ENCODE results near the gene PLEKHG3. TPM values are rescaled to one million over a fixed set of nuclear protein-coding genes. Genes with fewer than 3 reads are reported as not detected.

Gene PLEKHG3
- total RNA-seq, 1 donor from 2014 or later: 12.6 TPM

- Histone ChIP-seq H3K36me3 (no peaks in the 10 kb centered on the region), H3K4me1 (no peaks in the 10 kb centered on the region), H2AFZ (replicated peaks) (no peak overlapping the region), H3K79me2 (ENCODE audit: low read depth) (no peaks in the 10 kb centered on the region), H3K9me3 (ENCODE audit: low read depth) (no peaks in the 10 kb centered on the region), H3K4me3 (no peak overlapping the region), H3K27ac (no peak overlapping the region), H3K27me3 (no peaks in the 10 kb centered on the region), H3F3A (ENCODE audit: low read depth) (no peaks in the 10 kb centered on the region), H3K4me2 (no peak overlapping the region), H3K9ac (no peak overlapping the region), H4K20me1 (ENCODE audit: low read depth) (no peaks in the 10 kb centered on the region)
- H3K27me3 Mint-ChIP-seq (ENCODE audit: insufficient read depth, low read depth): peaks cover 2% of the 10 kb centered on the region
- H3K27ac Mint-ChIP-seq: no peak overlapping the region
- H3K9me3 Mint-ChIP-seq: no peaks in the 10 kb centered on the region
- peaks cover 23% of the 10 kb centered on the region for H3K36me3 Mint-ChIP-seq
- TF ChIP-seq EZH2phosphoT487 (IDR thresholded peaks at IDR 0.05) (no peak), EZH2 (IDR thresholded peaks at IDR 0.05) (no peak)
- TF ChIP-seq, protein P1, sequence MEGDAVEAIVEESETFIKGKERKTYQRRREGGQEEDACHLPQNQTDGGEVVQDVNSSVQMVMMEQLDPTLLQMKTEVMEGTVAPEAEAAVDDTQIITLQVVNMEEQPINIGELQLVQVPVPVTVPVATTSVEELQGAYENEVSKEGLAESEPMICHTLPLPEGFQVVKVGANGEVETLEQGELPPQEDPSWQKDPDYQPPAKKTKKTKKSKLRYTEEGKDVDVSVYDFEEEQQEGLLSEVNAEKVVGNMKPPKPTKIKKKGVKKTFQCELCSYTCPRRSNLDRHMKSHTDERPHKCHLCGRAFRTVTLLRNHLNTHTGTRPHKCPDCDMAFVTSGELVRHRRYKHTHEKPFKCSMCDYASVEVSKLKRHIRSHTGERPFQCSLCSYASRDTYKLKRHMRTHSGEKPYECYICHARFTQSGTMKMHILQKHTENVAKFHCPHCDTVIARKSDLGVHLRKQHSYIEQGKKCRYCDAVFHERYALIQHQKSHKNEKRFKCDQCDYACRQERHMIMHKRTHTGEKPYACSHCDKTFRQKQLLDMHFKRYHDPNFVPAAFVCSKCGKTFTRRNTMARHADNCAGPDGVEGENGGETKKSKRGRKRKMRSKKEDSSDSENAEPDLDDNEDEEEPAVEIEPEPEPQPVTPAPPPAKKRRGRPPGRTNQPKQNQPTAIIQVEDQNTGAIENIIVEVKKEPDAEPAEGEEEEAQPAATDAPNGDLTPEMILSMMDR (IDR thresholded peaks at IDR 0.05): no peak
- DNase-seq (ENCODE audit: low spot score): no peak
- no peak overlapping the region for H3K4me3 Mint-ChIP-seq
- H3K4me1 Mint-ChIP-seq: no peaks in the 10 kb centered on the region
These were observed 38.8 kb downstream of the PLEKHG3 start for GRCh38 chr14:64743061-64743460.

- H3K9me3 Mint-ChIP-seq: no peaks in the 10 kb centered on the region
- H3K36me3 ChIP-seq: no peaks in the 10 kb centered on the region
- H3K27ac ChIP-seq: no peak overlapping the region
These were observed 41.4 kb downstream of the PLEKHG3 start for GRCh38 chr14:64745511-64746091.

GRCh38 chr14:64746298-64747250, 42.4 kb downstream of the PLEKHG3 start:
- H3K36me3 Mint-ChIP-seq: peaks cover 14% of the 10 kb centered on the region
- Histone ChIP-seq H3K79me2 (ENCODE audit: low read depth) (no peaks in the 10 kb centered on the region), H3K27ac (no peak overlapping the region), H2AFZ (replicated peaks) (no peak overlapping the region), H3K4me2 (no peak overlapping the region), H3K4me1 (no peaks in the 10 kb centered on the region), H3K27me3 (no peaks in the 10 kb centered on the region), H3K36me3 (no peaks in the 10 kb centered on the region), H4K20me1 (ENCODE audit: low read depth) (no peaks in the 10 kb centered on the region), H3F3A (ENCODE audit: low read depth) (peaks cover 6% of the 10 kb centered on the region), H3K9me3 (ENCODE audit: low read depth) (no peaks in the 10 kb centered on the region), H3K9ac (no peak overlapping the region), H3K4me3 (no peak overlapping the region)
- no peaks in the 10 kb centered on the region for H3K9me3 Mint-ChIP-seq
- H3K4me1 Mint-ChIP-seq: no peaks in the 10 kb centered on the region
- H3K4me3 Mint-ChIP-seq: no peak overlapping the region
- no peak overlapping the region for H3K27ac Mint-ChIP-seq
- TF ChIP-seq, protein P1 (IDR thresholded peaks at IDR 0.05): no peak
- TF ChIP-seq EZH2phosphoT487 (IDR thresholded peaks at IDR 0.05) (no peak), EZH2 (IDR thresholded peaks at IDR 0.05) (no peak)
- no peaks in the 10 kb centered on the region for H3K27me3 Mint-ChIP-seq (ENCODE audit: insufficient read depth, low read depth)
- no peak for DNase-seq (ENCODE audit: low spot score)

More at GRCh38 chr14:64745511-64746091, 41.4 kb downstream of the PLEKHG3 start:
- Histone ChIP-seq H3K79me2 (ENCODE audit: low read depth) (no peaks in the 10 kb centered on the region), H3K9ac (no peak overlapping the region), H3K4me2 (no peak overlapping the region), H3K9me3 (ENCODE audit: low read depth) (no peaks in the 10 kb centered on the region), H3F3A (ENCODE audit: low read depth) (no peaks in the 10 kb centered on the region), H3K4me3 (no peak overlapping the region), H3K27me3 (no peaks in the 10 kb centered on the region), H3K4me1 (no peaks in the 10 kb centered on the region), H4K20me1 (ENCODE audit: low read depth) (no peaks in the 10 kb centered on the region), H2AFZ (replicated peaks) (no peak overlapping the region)
- H3K36me3 Mint-ChIP-seq: peaks cover 18% of the 10 kb centered on the region
- peaks cover under 1% of the 10 kb centered on the region for H3K27me3 Mint-ChIP-seq (ENCODE audit: insufficient read depth, low read depth)
- no peak overlapping the region for H3K4me3 Mint-ChIP-seq
- no peaks in the 10 kb centered on the region for H3K4me1 Mint-ChIP-seq
- DNase-seq (ENCODE audit: low spot score): peak; percentile 38
- H3K27ac Mint-ChIP-seq: peak overlapping the region; percentile 57
- TF ChIP-seq, protein P1 (IDR thresholded peaks at IDR 0.05): peak; percentile 15
- no peak for TF ChIP-seq EZH2phosphoT487 (IDR thresholded peaks at IDR 0.05)

Measured in neural progenitor cell (in vitro differentiated cells).